GM12878 (cell line): ENCODE data around the gene P2RX4. TPM values are rescaled to one million over a fixed set of nuclear protein-coding genes. Genes with fewer than 3 reads are reported as not detected.
"Not testable (repeated sequence)": the region's sequence is repeated elsewhere in the genome, so short reads cannot be mapped to it uniquely, and the experiment has no call there.

Experiments
- ATAC-seq: fragments of 200-7000 bp; cut with Tn5 transposase; 3 replicates; pipeline ENCODE4 v1.9.1; 2020; ENCODE audit warnings: mild to moderate bottlenecking, moderate library complexity
- BruUV-seq: library from RNA; stranded (reverse); fragments of 400-500 nt; replicated peaks from 2 replicates; lab custom pipeline; 2021; lab: Mats Ljungman, UMichigan
- CTCF ChIA-PET: fragments of 300-600 bp; sonication (Branson Sonifier 250); formaldehyde crosslinking; extraction: SDS; loops from one replicate; lab custom pipeline; 2021; ENCODE audit warnings: inconsistent platforms; lab: Yijun Ruan, JAX
- POLR2A ChIA-PET: fragments of 350-600 bp; formaldehyde crosslinking; extraction: SDS; loops from one replicate; lab custom pipeline; 2021; ENCODE audit warnings: inconsistent platforms; lab: Charles Lee
- RAD21 ChIA-PET: fragments of 300-600 bp; sonication (Branson Sonifier 250); formaldehyde crosslinking; loops from one replicate; lab custom pipeline; 2023; ENCODE audit warnings: antibody characterized with exemption; ENCODE audit not compliant: unreplicated experiment; lab: Charles Lee
- SMC1A ChIA-PET: fragments of 300-600 bp; sonication (Branson Sonifier 250); formaldehyde crosslinking; loops from one replicate; lab custom pipeline; 2023; ENCODE audit not compliant: unreplicated experiment, uncharacterized antibody; lab: Charles Lee
- DNase-seq: peaks from one replicate; pipeline ENCODE4 v3.0.0-alpha.2; 2011; ENCODE audit warnings: low read depth, low spot score
- FAIRE-seq: peaks from 3 replicates; lab custom pipeline; 2011; peaks lifted over from hg19 to GRCh38; lab: Jason Lieb, UNC
- H2AFZ ChIP-seq: 2 replicates; pipeline ENCODE4 v1.6.0; 2011; ENCODE audit warnings: low read depth, low read length, control low read depth; ENCODE audit not compliant: control insufficient read depth
- H3K27ac ChIP-seq: 2 replicates; pipeline ENCODE4 v1.5.1; 2011; ENCODE audit warnings: control low read depth; ENCODE audit not compliant: control insufficient read depth, insufficient read depth
- H3K27me3 ChIP-seq, 2 experiments: replicated peaks in 1 of 2; 2 replicates each; pipeline versions ENCODE4 v1.6.0 to v1.6.1; 2011; ENCODE audit warnings: low read length in 1 of 2; ENCODE audit not compliant: control insufficient read depth in 2 of 2, insufficient read depth in 2 of 2
- H3K36me3 ChIP-seq, 2 experiments: 2 replicates each; pipeline ENCODE4 v1.5.1; 2011; ENCODE audit warnings: low read length in 1 of 2; ENCODE audit not compliant: control insufficient read depth in 2 of 2, insufficient read depth in 2 of 2
- H3K4me1 ChIP-seq: 2 replicates; pipeline ENCODE4 v1.6.1; 2011; ENCODE audit warnings: mild to moderate bottlenecking, low read length, moderate library complexity, mixed read lengths; ENCODE audit not compliant: control insufficient read depth, insufficient read depth
- H3K4me2 ChIP-seq: 2 replicates; pipeline ENCODE4 v1.6.0; 2011; ENCODE audit warnings: control low read depth; ENCODE audit not compliant: control insufficient read depth, insufficient read depth
- H3K4me3 ChIP-seq: fragments of 200-600 bp; sonication (generic); 2 replicates; pipeline ENCODE4 v1.5.1; 2016
- H3K79me2 ChIP-seq: 2 replicates; pipeline ENCODE4 v1.6.0; 2011; ENCODE audit warnings: low read length; ENCODE audit not compliant: control insufficient read depth, insufficient read depth
- H3K9ac ChIP-seq: 2 replicates; pipeline ENCODE4 v1.8.0; 2011; ENCODE audit warnings: low read length, control low read depth, mixed read lengths; ENCODE audit not compliant: control insufficient read depth, insufficient read depth
- H3K9me3 ChIP-seq: replicated peaks from 3 replicates; pipeline ENCODE4 v1.5.1; 2011; ENCODE audit warnings: mild to moderate bottlenecking, low read length; ENCODE audit not compliant: control insufficient read depth, insufficient read depth
- H4K20me1 ChIP-seq: 2 replicates; pipeline ENCODE4 v1.6.0; 2011; ENCODE audit not compliant: control insufficient read depth, insufficient read depth
- CHD2 ChIP-seq: IDR thresholded peaks from 2 replicates; pipeline ENCODE4 v1.6.1; 2011; ENCODE audit warnings: low read depth, low read length, improper control_type of control experiment, borderline replicate concordance
- CHD4 ChIP-seq: fragments of 200-600 bp; sonication (generic); IDR thresholded peaks from 2 replicates; pipeline ENCODE4 v1.6.1; 2016; ENCODE audit warnings: mild to moderate bottlenecking
- IKZF1 ChIP-seq: fragments of 450-650 bp; conservative IDR thresholded peaks from 2 replicates; pipeline ENCODE4 v1.6.1; 2017; ENCODE audit warnings: antibody characterized with exemption, mild to moderate bottlenecking
- PML ChIP-seq: IDR thresholded peaks from 2 replicates; pipeline ENCODE4 v1.6.1; 2012; ENCODE audit warnings: low read length, inconsistent platforms
- WGBS: methylation state at CpG from one replicate; pipeline ENCODE4 v1.1.6; 2016; ENCODE audit warnings: low lambda C conversion rate; ENCODE audit not compliant: insufficient replicate concordance, insufficient coverage; ENCODE audit errors: missing lambda C conversion rate; 5-methylcytosine and 5-hydroxymethylcytosine counted together
- in situ Hi-C: fragments of 300-500 bp; cut with MboI; formaldehyde crosslinking; loops from 9 replicates; pipeline ENCODE4 v1.14.3; 2018; ENCODE audit warnings: mixed read lengths
- intact Hi-C: fragments of 100-400 bp; cut with micrococcal nuclease; formaldehyde crosslinking; loops from one replicate; pipeline ENCODE4 v1.14.2; 2022; ENCODE audit not compliant: unreplicated experiment
- polyA plus RNA-seq, 11 experiments: library from polyadenylated mRNA; depleted of rRNA in 4 of 11; unstranded in 6 of 11; stranded (reverse) in 5 of 11; fragments of >200 nt; fragmentation: Nextera tagmentation in 4 of 11; fragmentation: Illumina TruSeq in 1 of 11; extraction: Ambion mirVana in 4 of 11; extraction: Trizol in 1 of 11; gene quantifications; 1 replicate in 1 of 11; 2 replicates in 10 of 11; pipeline versions ENCODE4 v1.2.1 to v1.2.3, GENCODE V29; 2011 to 2016; ENCODE audit warnings: inconsistent platforms in 2 of 11, missing spikeins in 2 of 11, low read depth in 1 of 11
- total RNA-seq, 4 experiments: library from RNA; depleted of rRNA in 3 of 4; stranded (reverse); fragments of >200 nt in 3 of 4; fragmentation: Illumina TruSeq in 1 of 4; extraction: Trizol in 1 of 4; gene quantifications; 2 replicates each; pipeline versions ENCODE4 v1.2.1 to v1.2.3, GENCODE V29; 2013 to 2021

P2RX4 gene
- total and polyA plus RNA-seq, 10 of the 15 experiments (the other 5 are each of a cell fraction or from before 2014, with no cell fraction given) = 9.0 to 43.4 (median 20.5) TPM

GRCh38 chr12:121205491-121205890, 4.4 kb upstream of the P2RX4 start:
- SMC1A ChIA-PET = interaction anchor here (1.7 kb wide), 1 partner anchor 10 kb away, joined by 4 read pairs; no protein-coding TSS in a partner anchor
- POLR2A ChIA-PET = interaction anchor here (1.4 kb wide), 1 partner anchor 14 kb away, joined by 4 read pairs; no protein-coding TSS in a partner anchor
- ATAC-seq = no peak
- Histone ChIP-seq H4K20me1 (no peaks in the 10 kb centered on the region), H3K9ac (no peak overlapping the region)
- CTCF ChIA-PET = interaction anchor here (0.6 to 1.4 kb wide), 3 partner anchors 15 to 161 kb away, joined by 3 to 4 read pairs (median 3); no protein-coding TSS in a partner anchor
- no TSS peak for BruUV-seq
- TF ChIP-seq IKZF1 (no peak), CHD4 (no peak), CHD2 (no peak), PML (no peak)
- TF ChIP-seq, all 136 proteins: peak for 0
- no peak overlapping the region for H2AFZ ChIP-seq
- H3K4me3 ChIP-seq = no peak overlapping the region
- RAD21 ChIA-PET = interaction anchor here (1.2 kb wide), 1 partner anchor 144 kb away, joined by 3 read pairs; no protein-coding TSS in a partner anchor
- H3K27ac ChIP-seq = no peak overlapping the region
- no peak overlapping the region for H3K4me2 ChIP-seq
- intact Hi-C loops (no loop called here), in situ Hi-C loops (no loop called here)
- H3K27me3 ChIP-seq = no peaks in the 10 kb centered on the region
- DNase-seq = no peak
- H3K36me3 ChIP-seq = no peaks in the 10 kb centered on the region
- H3K79me2 ChIP-seq = peaks cover 4% of the 10 kb centered on the region; the same call in 1 of the 2 replicates
- H3K9me3 ChIP-seq = no peaks in the 10 kb centered on the region
- WGBS = 87% methylated on average over 7 of the region's 7 CpGs
- no peak for FAIRE-seq
- no peaks in the 10 kb centered on the region for H3K4me1 ChIP-seq

GRCh38 chr12:121208571-121208970, 1.4 kb upstream of the P2RX4 start:
- SMC1A ChIA-PET = interaction anchor here (1.1 to 2.1 kb wide), 2 partner anchors 76 to 148 kb away, joined by 3 to 5 read pairs; partner anchors contain the start of gene P2RX7
- H3K27me3 ChIP-seq, POLR2A ChIA-PET, RAD21 ChIA-PET, H3K4me2 ChIP-seq, DNase-seq, in situ Hi-C loops, H4K20me1 ChIP-seq, H3K79me2 ChIP-seq, H3K36me3 ChIP-seq, H3K4me3 ChIP-seq, FAIRE-seq, H3K4me1 ChIP-seq, ATAC-seq, H2AFZ ChIP-seq, intact Hi-C loops, H3K9me3 ChIP-seq, BruUV-seq, H3K9ac ChIP-seq, H3K27ac ChIP-seq: not testable (repeated sequence)
- CTCF ChIA-PET = interaction anchor here (0.7 to 1.0 kb wide), 2 partner anchors 33 to 99 kb away, joined by 3 read pairs; no protein-coding TSS in a partner anchor
- 95% methylated on average over 4 of the region's 10 CpGs for WGBS
